Adrenal gland (tissue), 12 donors: ENCODE measurements around the gene FADS3. TPM values are rescaled to one million over a fixed set of nuclear protein-coding genes. Genes with fewer than 3 reads are reported as not detected.

ENCODE experiments used
- DNase-seq, 7 donors: peaks; one replicate each; pipeline ENCODE4 v3.0.0-alpha.2; 2019 to 2020
- H3K27ac ChIP-seq, 5 donors: fragments of 200-600 bp; sonication (generic) in 4 of 5; 1 replicate in 3 of 5; 2 replicates in 2 of 5; pipeline versions ENCODE4 v1.5.1 to v1.8.0; 2016 to 2020; ENCODE audit warnings: mild to moderate bottlenecking in 1 of 5
- H3K27me3 ChIP-seq: fragments of 200-600 bp; 2 replicates; pipeline ENCODE4 v1.8.0; 2021
- H3K36me3 ChIP-seq, 2 donors: fragments of 200-600 bp; replicated peaks in 1 of 2; 1 replicate in 1 of 2; 2 replicates in 1 of 2; pipeline versions ENCODE4 v1.5.1 to v1.8.0; 2018 to 2022
- H3K4me1 ChIP-seq, 2 donors: fragments of 200-600 bp; replicated peaks in 1 of 2; 1 replicate in 1 of 2; 2 replicates in 1 of 2; pipeline versions ENCODE4 v1.5.1 to v1.8.0; 2018 to 2021
- H3K4me3 ChIP-seq, 4 donors: fragments of 200-600 bp; sonication (generic) in 3 of 4; one replicate each; pipeline ENCODE4 v1.5.1; 2016 to 2018
- H3K9me3 ChIP-seq, 3 donors: fragments of 200-600 bp; sonication (generic) in 1 of 3; replicated peaks in 1 of 3; 1 replicate in 2 of 3; 2 replicates in 1 of 3; pipeline versions ENCODE4 v1.5.1 to v1.8.0; 2016 to 2021
- CTCF ChIP-seq, 6 experiments: fragments of 450-650 bp in 4 of 6; fragments of 200-600 bp in 2 of 6; sonication (generic) in 1 of 6; IDR thresholded peaks; 1 replicate in 5 of 6; 2 replicates in 1 of 6; pipeline versions ENCODE4 v1.5.1 to v1.8.0; 2016 to 2021; ENCODE audit warnings: antibody characterized with exemption in 6 of 6, mild to moderate bottlenecking in 2 of 6, moderate library complexity in 1 of 6
- POLR2A ChIP-seq, 2 donors: fragments of 450-650 bp; IDR thresholded peaks; one replicate each; pipeline ENCODE4 v1.6.1; 2017; ENCODE audit warnings: antibody characterized with exemption in 2 of 2, mild to moderate bottlenecking in 2 of 2, moderate library complexity in 1 of 2
- WGBS, 4 donors: extraction: QIAGEN DNeasy Blood & Tissue Kit in 2 of 4; methylation state at CpG; one replicate each; pipeline versions ENCODE4 v1.1.5 to v1.1.7; 2013 to 2017; 5-methylcytosine and 5-hydroxymethylcytosine counted together
- intact Hi-C, 2 donors: fragments of 100-400 bp; cut with DNase I; formaldehyde crosslinking; loops; one replicate each; pipeline versions ENCODE4 v1.14.1 to v1.15.0; 2022 to 2023
- polyA plus RNA-seq, 3 donors: library from polyadenylated mRNA; stranded (reverse); fragments of 200-250 nt in 2 of 3; fragments of 350-450 nt in 1 of 3; fragmentation: Illumina TruSeq in 1 of 3; extraction: RNeasy Lipid Tissue Mini Kit (QIAGEN cat#74804) in 1 of 3; gene quantifications; one replicate each; pipeline ENCODE4 v1.2.3, GENCODE V29; 2013 to 2014
- total RNA-seq, 9 donors: library from RNA; depleted of rRNA in 4 of 9; stranded (reverse); fragments of >200 nt in 4 of 9; fragments of 120-200 nt in 1 of 9; fragmentation: NEBNext Ultra II Directional in 1 of 9; extraction: Animal tissue kit (Norgen Biotek cat#: 25700) in 1 of 9; gene quantifications; one replicate each; pipeline versions ENCODE4 v1.1.0 to v1.2.4, GENCODE V29; 2013 to 2023
- donor health status: healthy with polysubstance abuse.
- donor health status: Bipolar disorder and iron deficiency.
- donor health status: DM: yes; HTN: yes; CAD: no.
- donor health status: DM: no; HTN: no; CAD: no.
- donor health status: DM: no; HTN: no; CAD: no.
- donor health status: DM: yes; HTN: yes; CAD: no.

Gene FADS3
- total and polyA plus RNA-seq, 12 donors: 22.2 to 175 (median 105) TPM

DNA sequence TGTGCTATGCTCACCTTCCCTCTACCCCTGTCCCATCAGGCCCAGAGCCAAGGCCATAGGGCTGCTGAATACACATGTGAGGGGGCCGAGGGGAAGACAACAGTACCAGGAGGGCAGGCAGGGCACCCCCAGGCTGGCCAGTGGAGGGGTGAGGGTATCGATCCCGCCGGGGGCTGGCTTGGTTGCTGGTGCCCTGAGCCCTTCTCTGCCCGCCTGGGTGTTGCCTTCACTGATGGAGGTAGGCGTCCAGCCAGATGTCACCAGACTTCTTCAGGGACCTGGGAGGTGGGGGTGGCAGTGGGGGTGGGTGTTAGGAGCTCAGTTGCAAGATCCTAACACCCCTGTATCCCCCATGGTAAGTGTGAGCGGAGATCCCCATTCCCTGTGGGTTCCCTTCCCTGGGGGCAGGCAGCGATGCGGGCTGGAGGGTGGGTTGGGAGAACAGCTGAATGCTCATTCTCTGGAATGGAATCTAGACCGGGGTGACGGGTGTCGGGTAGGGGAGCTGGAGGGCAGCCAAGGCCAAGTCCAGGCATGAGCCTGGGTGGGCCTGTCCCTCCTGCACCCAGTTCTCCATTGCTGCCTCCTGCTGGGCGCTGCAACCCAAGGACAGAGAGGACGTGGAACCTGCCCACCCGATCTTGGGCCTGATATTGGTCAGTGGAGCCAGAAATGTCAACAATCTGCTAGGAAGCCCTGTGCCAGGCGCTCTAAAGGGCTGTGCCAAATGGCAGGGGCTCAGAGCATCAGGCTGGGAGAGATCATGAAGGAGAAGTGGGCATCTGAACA, 17.6 kb downstream of the FADS3 start:
- Histone ChIP-seq H3K36me3 (no peaks in the 10 kb centered on the region), H3K27me3 (no peaks in the 10 kb centered on the region), H3K9me3 (no peaks in the 10 kb centered on the region), H3K4me1 (peaks cover 6 to 7% of the 10 kb centered on the region in 2 donors), H3K27ac (no peak overlapping the region), H3K4me3 (no peak overlapping the region)
- TF ChIP-seq CTCF (IDR thresholded peaks at IDR 0.05) (no peak), POLR2A (IDR thresholded peaks at IDR 0.05) (no peak)
- DNase-seq: no peak
- intact Hi-C loops: no loop called here
- 78 to 88% (median 87%) methylated on average over 9 to 16 of the region's 16 CpGs for WGBS, 4 donors

DNA sequence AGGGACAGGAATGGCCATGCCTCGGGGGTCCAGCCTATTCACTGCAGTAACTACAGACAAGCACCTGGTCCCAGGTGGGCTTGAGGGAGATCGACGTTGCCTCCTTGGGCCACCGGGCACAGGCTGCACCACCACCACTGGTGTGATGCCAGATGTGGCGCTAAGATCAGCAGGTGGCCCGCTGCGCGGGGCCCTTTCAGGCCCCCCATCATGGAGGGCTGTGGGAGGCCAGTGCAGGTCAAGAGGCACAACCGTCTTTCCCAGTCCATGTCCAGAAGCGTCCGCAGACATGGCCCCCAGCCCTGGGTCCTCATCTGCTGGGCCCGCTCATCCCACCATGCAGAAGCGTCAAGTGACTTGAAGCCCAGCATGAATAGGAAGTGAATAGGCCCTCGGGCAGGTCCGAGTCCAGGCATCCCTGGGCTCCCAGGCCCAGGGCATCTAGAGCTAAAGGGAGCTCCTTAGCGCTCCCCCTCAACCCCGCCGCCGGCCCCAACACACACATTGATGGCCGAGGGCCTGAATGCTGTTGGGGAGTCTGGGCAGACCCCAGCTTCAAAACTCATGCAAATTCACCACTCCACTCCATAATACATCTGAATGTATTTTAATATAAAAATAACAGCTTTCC, 18.3 kb downstream of the FADS3 start:
- H3K4me3 ChIP-seq: no peak overlapping the region
- TF ChIP-seq POLR2A (IDR thresholded peaks at IDR 0.05) (no peak), CTCF (IDR thresholded peaks at IDR 0.05) (no peak)
- intact Hi-C loops: no loop called here
- DNase-seq: no peak
- no peak overlapping the region for H3K27ac ChIP-seq
- H3K27me3 ChIP-seq: no peaks in the 10 kb centered on the region
- H3K4me1 ChIP-seq: peaks cover 6 to 7% of the 10 kb centered on the region in 2 donors
- 90 to 100% (median 93%) methylated on average over 2 to 20 of the region's 20 CpGs for WGBS, 4 donors
- H3K36me3 ChIP-seq: no peaks in the 10 kb centered on the region
- H3K9me3 ChIP-seq: no peaks in the 10 kb centered on the region

DNA sequence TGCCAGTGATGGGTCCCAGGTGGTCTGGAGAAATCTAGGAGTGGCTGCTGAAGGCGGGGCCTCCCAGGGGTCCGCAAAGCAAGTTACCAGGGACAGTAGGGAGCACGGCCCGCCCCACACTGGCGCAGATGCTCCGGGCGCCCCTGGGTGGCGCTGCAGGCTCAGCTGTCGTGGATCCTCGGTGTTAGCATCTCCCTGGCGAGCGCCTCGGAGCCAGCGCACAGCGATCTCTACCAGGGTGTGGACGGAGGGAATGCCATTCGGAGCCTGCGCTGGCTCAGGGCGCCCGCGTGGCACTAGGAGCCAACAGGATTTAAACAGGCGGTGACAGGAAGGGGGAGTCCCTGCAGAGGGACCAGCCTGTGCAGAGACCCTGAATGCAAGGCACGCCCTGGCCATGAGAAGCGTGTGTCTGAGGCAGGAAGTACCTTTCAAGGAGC, 20.2 kb downstream of the FADS3 start:
- intact Hi-C loops: no loop called here

More for the DNA sequence above, 20.2 kb downstream of the FADS3 start:
- Histone ChIP-seq H3K27ac (peak overlapping the region in 3 of 5 donors; percentile 26 to 52 (median 50)), H3K9me3 (no peaks in the 10 kb centered on the region), H3K27me3 (no peaks in the 10 kb centered on the region), H3K36me3 (peaks cover 0 to 1% of the 10 kb centered on the region in 2 donors), H3K4me1 (peaks cover 6 to 7% of the 10 kb centered on the region in 2 donors), H3K4me3 (no peak overlapping the region)
- peak; percentile 82 to 91 (median 88) for DNase-seq
- WGBS, 4 donors: 1 to 10% (median 4%) methylated on average over 6 to 24 of the region's 24 CpGs
- peak in 1 of 2 donors; percentile 39 for TF ChIP-seq POLR2A (IDR thresholded peaks at IDR 0.05)
- peak; percentile 92 to 98 (median 95) for TF ChIP-seq CTCF (IDR thresholded peaks at IDR 0.05)
